ENCODE measurements around the gene TP53I11. TPM values are rescaled to one million over a fixed set of nuclear protein-coding genes. Genes with fewer than 3 reads are reported as not detected.

The TP53I11 gene
- total and polyA plus RNA-seq, 2 experiments from 2014 or later, result 59.9 to 117 TPM

DNA sequence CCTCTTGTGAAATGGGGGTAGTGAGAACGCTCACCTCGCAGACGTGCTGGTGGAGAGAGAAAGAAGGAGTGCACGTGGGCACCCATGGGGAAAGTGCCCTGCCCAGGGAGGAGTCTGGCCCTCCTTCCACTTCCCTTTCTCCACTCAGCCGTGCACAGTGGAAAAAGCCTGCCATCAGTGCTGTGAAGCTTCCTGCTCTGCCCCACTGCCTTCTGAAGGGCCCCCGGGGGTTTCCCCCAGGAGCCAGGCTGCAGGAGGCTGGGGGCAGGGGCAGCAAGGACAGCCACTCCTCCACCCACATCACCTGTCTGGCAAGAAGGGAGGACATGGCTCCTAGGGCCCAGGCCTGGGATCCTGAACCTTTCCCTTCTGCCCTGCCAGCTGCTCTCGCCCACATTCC lies 7.6 kb downstream of the TP53I11 start:
- Histone ChIP-seq H3K4me2 (ENCODE audit: unreplicated experiment) (no peak overlapping the region), H4K20me1 (ENCODE audit: insufficient read depth) (no peaks in the 10 kb centered on the region; the same call in 1 of the 2 replicates), H3K27me3 (replicated peaks; ENCODE audit: insufficient read depth) (no peaks in the 10 kb centered on the region), H3K4me3 (no peak overlapping the region), H3K4me1 (ENCODE audit: insufficient read depth) (no peaks in the 10 kb centered on the region), H3K9ac (no peak overlapping the region), H3K9me2 (ENCODE audit: insufficient read depth) (no peaks in the 10 kb centered on the region), H3K9me3 (ENCODE audit: low read depth) (no peaks in the 10 kb centered on the region), H2AFZ (no peak overlapping the region), H3F3A (ENCODE audit: insufficient read depth) (0 out of 2 replicates have a peak, but pooled peaks cover 3% of the 10 kb centered on the region), H3K79me2 (ENCODE audit: insufficient read depth) (peaks cover 20% of the 10 kb centered on the region), H3K27ac (no peak overlapping the region), H3K36me3 (ENCODE audit: low read depth) (no peaks in the 10 kb centered on the region)
- 90 to 94% methylated on average over 5 to 7 of the region's 7 CpGs for WGBS, 2 experiments (ENCODE audit: low coverage in 1 of 2, low lambda C conversion rate in 2 of 2, missing lambda C conversion rate in 2 of 2)
- in situ Hi-C loops (cut with MboI), result loop anchor here (10.0 to 25.0 kb wide), 3 partner anchors 152 to 844 kb away; partner anchors contain the start of gene SYT13
- no peak for TF ChIP-seq EZH2 (IDR thresholded peaks at IDR 0.05; ENCODE audit: insufficient read depth, poor library complexity, severe bottlenecking)
- no peak for TF ChIP-seq EZH2phosphoT487 (IDR thresholded peaks at IDR 0.05; ENCODE audit: insufficient read depth, low read depth)
- no peak for DNase-seq

DNA sequence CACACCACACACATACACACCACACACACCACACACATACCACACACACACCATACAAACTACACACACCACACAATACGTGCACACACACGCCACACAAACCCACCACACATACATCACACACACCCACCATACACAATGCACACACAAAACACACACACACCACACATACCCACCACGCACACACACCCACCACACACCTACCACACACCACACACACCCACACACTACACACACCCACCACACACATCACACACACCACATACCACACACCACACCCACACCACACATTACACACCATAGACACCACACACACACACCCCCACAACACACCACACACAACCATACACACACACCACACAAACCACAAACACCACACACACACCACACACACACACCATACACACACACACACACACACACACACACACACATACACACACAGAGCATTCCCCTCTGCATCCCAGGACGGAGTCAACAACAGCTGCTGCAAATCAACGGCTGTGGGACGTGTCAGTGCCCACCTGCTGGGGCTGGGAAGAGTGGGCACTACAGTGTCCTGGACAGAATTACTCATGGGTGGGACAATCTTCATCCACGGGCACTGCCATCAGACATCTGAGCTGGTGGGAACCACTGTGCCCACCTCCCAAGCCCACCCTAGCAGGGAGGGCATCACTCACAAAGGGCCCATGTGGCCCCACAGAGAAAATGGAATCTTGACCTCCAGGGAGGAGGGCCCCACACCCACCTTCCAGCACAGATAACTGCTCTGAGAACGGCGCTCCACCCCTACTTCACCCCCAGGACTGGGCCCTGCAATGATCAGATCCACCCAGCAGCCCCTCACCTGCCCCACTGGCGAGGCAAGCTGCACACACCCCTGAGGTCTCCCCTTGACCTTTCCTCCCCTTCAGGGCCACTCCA lies 8.4 kb downstream of the TP53I11 start:
- Histone ChIP-seq H3K4me3 (no peak overlapping the region), H2AFZ (no peak overlapping the region), H4K20me1 (ENCODE audit: insufficient read depth) (no peaks in the 10 kb centered on the region; the same call in 1 of the 2 replicates), H3K9me2 (ENCODE audit: insufficient read depth) (no peaks in the 10 kb centered on the region), H3K79me2 (ENCODE audit: insufficient read depth) (peaks cover 14% of the 10 kb centered on the region; the same call in 1 of the 2 replicates), H3K27ac (no peak overlapping the region), H3K9ac (no peak overlapping the region), H3K4me2 (ENCODE audit: unreplicated experiment) (no peak overlapping the region), H3K4me1 (ENCODE audit: insufficient read depth) (no peaks in the 10 kb centered on the region), H3K36me3 (ENCODE audit: low read depth) (no peaks in the 10 kb centered on the region), H3K9me3 (ENCODE audit: low read depth) (no peaks in the 10 kb centered on the region), H3K27me3 (replicated peaks; ENCODE audit: insufficient read depth) (no peaks in the 10 kb centered on the region), H3F3A (ENCODE audit: insufficient read depth) (0 out of 2 replicates have a peak, but pooled peaks cover 3% of the 10 kb centered on the region)
- no peak for DNase-seq
- TF ChIP-seq EZH2phosphoT487 (IDR thresholded peaks at IDR 0.05; ENCODE audit: insufficient read depth, low read depth), result no peak
- in situ Hi-C loops (cut with MboI), result loop anchor here (10.0 to 25.0 kb wide), 3 partner anchors 153 to 845 kb away; partner anchors contain the start of gene SYT13
- WGBS, 2 experiments (ENCODE audit: low coverage in 1 of 2, low lambda C conversion rate in 2 of 2, missing lambda C conversion rate in 2 of 2), result 92 to 93% methylated on average over 10 of the region's 10 CpGs

DNA sequence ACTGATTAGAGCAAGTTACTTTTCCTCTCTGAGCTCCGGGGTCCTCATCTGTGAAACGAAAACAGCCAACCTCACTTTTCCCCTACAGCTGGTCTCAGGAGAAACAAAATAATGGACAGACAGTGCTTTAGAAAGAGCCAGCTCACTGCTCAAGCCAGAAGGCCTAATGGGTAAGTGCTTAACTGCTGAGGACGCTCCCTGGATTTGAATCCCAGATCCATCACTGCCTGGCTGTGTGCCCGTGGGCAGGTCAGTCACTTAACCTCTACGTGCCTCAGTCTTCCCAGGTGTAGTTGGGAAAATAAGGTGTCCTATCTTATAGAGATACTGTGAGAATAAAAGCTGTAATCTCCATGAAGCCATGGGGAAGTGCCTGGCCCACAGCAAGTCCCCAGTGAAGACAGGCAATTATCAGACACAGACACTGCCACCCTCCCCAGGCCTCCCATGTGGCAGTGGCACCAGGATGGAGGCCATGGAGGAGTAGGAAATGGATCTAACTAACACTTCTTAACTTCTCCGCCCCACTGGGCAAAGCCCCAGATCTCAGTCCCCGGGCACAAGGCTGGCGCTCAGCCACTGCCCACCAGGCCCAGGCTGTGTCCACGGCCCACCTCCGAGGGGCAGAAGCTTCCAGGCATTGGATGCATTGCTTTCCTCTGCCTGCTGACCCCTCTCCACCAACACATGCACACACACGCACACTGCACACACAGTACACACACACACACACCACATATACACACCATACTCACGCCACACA lies 9.2 kb downstream of the TP53I11 start:
- Histone ChIP-seq H4K20me1 (ENCODE audit: insufficient read depth) (no peaks in the 10 kb centered on the region; the same call in 1 of the 2 replicates), H3F3A (ENCODE audit: insufficient read depth) (0 out of 2 replicates have a peak, but pooled peaks cover 3% of the 10 kb centered on the region), H3K4me2 (ENCODE audit: unreplicated experiment) (no peak overlapping the region), H3K4me3 (no peak overlapping the region), H2AFZ (no peak overlapping the region), H3K4me1 (ENCODE audit: insufficient read depth) (no peaks in the 10 kb centered on the region), H3K9me2 (ENCODE audit: insufficient read depth) (no peaks in the 10 kb centered on the region), H3K27ac (no peak overlapping the region), H3K9me3 (ENCODE audit: low read depth) (no peaks in the 10 kb centered on the region), H3K36me3 (ENCODE audit: low read depth) (no peaks in the 10 kb centered on the region), H3K79me2 (ENCODE audit: insufficient read depth) (peaks cover 14% of the 10 kb centered on the region; the same call in 1 of the 2 replicates), H3K27me3 (replicated peaks; ENCODE audit: insufficient read depth) (no peaks in the 10 kb centered on the region), H3K9ac (no peak overlapping the region)
- TF ChIP-seq EZH2phosphoT487 (IDR thresholded peaks at IDR 0.05; ENCODE audit: insufficient read depth, low read depth), result no peak
- no peak for TF ChIP-seq EZH2 (IDR thresholded peaks at IDR 0.05; ENCODE audit: insufficient read depth, poor library complexity, severe bottlenecking)
- in situ Hi-C loops (cut with MboI), result loop anchor here (10.0 to 25.0 kb wide), 3 partner anchors 153 to 846 kb away; partner anchors contain the start of gene SYT13
- whole genome bisulfite sequencing, 2 experiments (ENCODE audit: low coverage in 1 of 2, low lambda C conversion rate in 2 of 2, missing lambda C conversion rate in 2 of 2), result 66 to 75% methylated on average over 10 to 12 of the region's 12 CpGs
- no peak for DNase-seq

DNA sequence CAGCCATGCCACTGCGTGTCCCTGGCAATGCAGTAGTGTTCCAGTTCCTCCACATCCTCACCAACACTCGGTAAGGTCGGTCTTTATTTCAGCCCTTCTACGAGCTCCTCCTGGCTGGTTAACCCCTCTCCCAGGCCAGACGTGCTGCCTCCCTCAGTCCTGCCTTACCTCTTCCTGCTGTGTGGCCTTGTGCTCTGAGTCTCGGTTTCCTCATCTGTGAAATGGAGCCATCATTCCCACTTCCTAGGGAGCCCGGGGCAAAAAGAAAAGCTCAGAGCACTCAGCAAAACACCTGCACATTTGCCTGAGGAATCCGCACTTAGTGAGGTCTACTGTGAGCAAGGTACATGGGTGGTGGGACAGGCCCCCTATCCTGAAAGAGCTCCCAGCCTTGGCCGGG lies 9.8 kb downstream of the TP53I11 start:
- TF ChIP-seq EZH2 (IDR thresholded peaks at IDR 0.05; ENCODE audit: insufficient read depth, poor library complexity, severe bottlenecking), result no peak
- DNase-seq, result no peak
- 78 to 83% methylated on average over 9 of the region's 9 CpGs for WGBS, 2 experiments (ENCODE audit: low coverage in 1 of 2, low lambda C conversion rate in 2 of 2, missing lambda C conversion rate in 2 of 2)
- no peak overlapping the region for H3K4me3 ChIP-seq
- H3K4me2 ChIP-seq (ENCODE audit: unreplicated experiment), result no peak overlapping the region
- H3K9me3 ChIP-seq (ENCODE audit: low read depth), result no peaks in the 10 kb centered on the region
- in situ Hi-C loops (cut with MboI), result loop anchor here (10.0 to 25.0 kb wide), 3 partner anchors 154 to 846 kb away; partner anchors contain the start of gene SYT13
- H3K4me1 ChIP-seq (ENCODE audit: insufficient read depth), result no peaks in the 10 kb centered on the region
- H3K9ac ChIP-seq, result no peak overlapping the region
- no peak overlapping the region for H3K27ac ChIP-seq
- H3K79me2 ChIP-seq (ENCODE audit: insufficient read depth), result peaks cover 14% of the 10 kb centered on the region; the same call in 1 of the 2 replicates
- H3K36me3 ChIP-seq (ENCODE audit: low read depth), result no peaks in the 10 kb centered on the region
- 0 out of 2 replicates have a peak, but pooled peaks cover 3% of the 10 kb centered on the region for H3F3A ChIP-seq (ENCODE audit: insufficient read depth)
- H2AFZ ChIP-seq, result no peak overlapping the region
- no peaks in the 10 kb centered on the region; the same call in 1 of the 2 replicates for H4K20me1 ChIP-seq (ENCODE audit: insufficient read depth)
- no peaks in the 10 kb centered on the region for H3K9me2 ChIP-seq (ENCODE audit: insufficient read depth)
- H3K27me3 ChIP-seq (replicated peaks; ENCODE audit: insufficient read depth), result no peaks in the 10 kb centered on the region
